Colon (tissue), 2 donors: ENCODE measurements around the gene GIMAP8.
"Not testable (repeated sequence)": the region's sequence is repeated elsewhere in the genome, so short reads cannot be mapped to it uniquely, and the experiment has no call there.

Experiments used
- FAIRE-seq: peaks from 2 replicates; lab custom pipeline; 2012; peaks lifted over from hg19 to GRCh38; lab: Jason Lieb, UNC
- donor health status: control.
- donor health status: control.

The GIMAP8 gene

DNA sequence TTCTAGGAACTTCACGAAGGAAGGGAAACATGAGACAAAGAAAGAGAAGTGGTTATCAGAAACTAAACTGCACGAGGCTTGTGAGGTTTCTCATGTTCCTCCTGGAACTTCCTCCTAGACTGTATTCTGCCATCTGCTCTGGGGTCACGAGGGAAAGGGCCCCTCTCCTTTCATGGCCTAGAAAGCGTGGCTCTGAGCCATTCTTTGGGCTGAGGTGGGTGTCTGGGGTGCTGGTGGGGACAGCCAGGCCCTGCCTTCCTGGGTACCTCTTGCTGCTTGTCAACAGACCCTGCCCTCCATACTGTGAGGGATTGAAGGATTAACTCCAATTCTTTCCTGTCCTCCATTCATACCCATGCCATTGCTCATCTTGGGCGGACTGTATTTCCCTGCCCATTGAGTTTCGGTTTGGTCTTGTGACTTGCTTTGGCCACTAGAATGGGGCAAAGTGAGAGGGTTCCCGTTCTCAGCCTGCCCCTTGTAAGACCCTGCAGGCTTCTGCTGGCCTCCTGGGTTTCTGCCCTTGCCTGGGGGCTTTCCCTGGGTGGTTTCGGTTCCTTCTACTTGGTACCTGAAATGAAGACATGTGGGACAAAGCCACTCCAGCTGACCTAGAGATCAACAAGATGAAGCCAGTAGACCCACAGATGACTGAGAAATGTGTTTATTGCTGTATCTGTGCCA is 14.9 kb upstream of the GIMAP8 start:
- no peak for FAIRE-seq

GRCh38 chr7:150439967-150440366 is 10.5 kb upstream of the GIMAP8 start:
- FAIRE-seq, result no peak

GRCh38 chr7:150441524-150441923 is 8.9 kb upstream of the GIMAP8 start:
- no peak for FAIRE-seq

GRCh38 chr7:150442811-150443210 is 7.6 kb upstream of the GIMAP8 start:
- FAIRE-seq, result no peak

DNA sequence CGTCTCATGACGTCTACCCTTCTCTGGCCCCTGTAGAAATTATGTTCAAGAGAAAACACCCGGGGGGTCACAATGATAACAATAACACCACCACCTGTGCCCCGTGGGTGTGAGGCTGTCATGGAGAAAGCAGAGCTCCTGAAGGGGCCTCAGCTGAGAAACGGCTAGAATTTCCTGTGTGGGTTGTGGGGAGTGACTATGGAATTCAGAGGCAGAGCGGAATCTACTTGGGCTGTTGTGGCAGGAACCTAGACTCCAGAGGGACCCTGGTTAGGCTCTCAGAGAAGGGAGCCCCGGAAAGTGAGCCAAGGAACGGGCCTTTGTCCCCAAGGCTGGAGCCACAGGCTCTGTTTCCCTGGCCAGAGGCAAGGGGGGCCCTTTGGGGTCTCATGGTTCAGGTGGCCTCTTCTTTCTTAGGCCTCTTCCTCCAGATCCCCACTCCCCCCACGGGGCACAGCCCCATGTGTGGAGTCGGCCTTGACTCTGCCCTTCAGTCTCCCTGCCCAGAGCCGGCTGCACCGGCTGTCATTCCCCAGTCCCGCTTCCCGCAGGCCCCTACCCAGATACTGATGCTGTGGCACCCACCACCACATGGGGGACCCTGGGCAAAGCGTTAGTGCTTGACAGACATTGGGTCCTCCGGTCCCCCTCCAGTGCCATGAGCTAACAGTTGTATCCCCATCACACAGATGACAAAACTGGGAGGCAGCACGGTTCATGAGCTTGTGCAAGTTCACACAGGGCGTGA is 6.5 kb upstream of the GIMAP8 start:
- no peak for FAIRE-seq

- no peak for FAIRE-seq
These were observed 5.6 kb upstream of the GIMAP8 start for GRCh38 chr7:150444674-150445365.

- FAIRE-seq, result no peak
These were observed 4.0 kb upstream of the GIMAP8 start for GRCh38 chr7:150446288-150446938.

DNA sequence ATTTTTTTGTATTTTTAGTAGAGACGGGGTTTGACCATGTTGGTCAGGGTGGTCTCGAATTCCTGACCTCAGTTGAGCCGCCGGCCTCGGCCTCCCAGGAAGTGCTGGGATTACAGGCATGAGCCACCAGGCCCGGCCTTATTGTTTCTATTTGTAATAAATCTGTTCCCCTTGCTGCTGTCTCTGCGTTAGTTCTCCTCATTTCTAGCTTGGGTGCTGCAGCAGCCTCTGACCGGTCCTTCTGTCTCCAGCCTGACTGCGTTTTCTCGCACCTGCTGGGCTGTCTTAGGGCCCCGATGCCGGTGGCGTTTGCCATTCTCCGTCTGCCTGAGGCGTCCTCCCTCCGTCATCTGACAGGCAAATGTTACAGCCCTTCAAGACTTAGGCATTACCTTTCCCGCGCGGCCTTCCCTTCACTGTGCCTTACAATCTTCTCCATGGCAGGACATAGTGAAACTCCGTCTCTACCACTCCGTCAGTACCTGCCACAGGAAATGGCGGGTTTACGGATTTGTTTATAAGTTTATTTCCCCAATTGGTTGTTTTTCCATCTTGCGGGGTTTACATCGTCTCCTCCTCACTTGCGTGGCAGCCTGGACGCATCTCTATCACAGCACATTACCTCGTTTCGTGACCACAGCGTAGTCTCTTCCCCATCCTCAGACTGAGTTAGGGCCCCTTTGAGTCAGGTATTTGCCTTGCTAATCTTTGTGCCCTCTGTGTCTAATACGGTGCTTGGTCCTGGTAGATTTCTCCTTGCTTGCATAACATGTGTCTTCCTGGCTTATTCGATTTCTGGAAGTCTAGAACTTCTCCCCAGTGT is 2.3 kb upstream of the GIMAP8 start:
- no peak for FAIRE-seq

DNA sequence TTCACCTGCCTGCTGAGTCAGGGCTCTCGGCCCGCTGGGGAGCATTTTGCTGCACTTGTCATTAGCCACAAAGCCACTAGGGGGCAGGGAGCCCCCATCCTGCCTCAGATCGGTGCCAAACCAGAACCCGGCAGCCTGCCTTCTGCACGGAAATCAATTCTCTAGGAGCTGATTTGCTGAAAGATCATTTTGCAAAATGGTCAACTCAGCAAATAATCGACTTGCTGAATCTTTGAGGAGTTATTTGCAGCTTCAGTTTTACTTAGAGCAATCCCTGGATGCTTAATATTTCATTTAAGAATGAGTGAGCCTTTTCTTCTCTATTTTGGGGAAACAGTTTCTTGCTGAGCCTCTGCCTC is 1.7 kb upstream of the GIMAP8 start:
- FAIRE-seq, result no peak

- FAIRE-seq, result no peak
These were observed 1.1 kb upstream of the GIMAP8 start for GRCh38 chr7:150449206-150449952.

GRCh38 chr7:150451097-150451793 is 815 bp downstream of the GIMAP8 start:
- FAIRE-seq, result no peak

GRCh38 chr7:150451833-150452461 is 1.5 kb downstream of the GIMAP8 start:
- no peak for FAIRE-seq

DNA sequence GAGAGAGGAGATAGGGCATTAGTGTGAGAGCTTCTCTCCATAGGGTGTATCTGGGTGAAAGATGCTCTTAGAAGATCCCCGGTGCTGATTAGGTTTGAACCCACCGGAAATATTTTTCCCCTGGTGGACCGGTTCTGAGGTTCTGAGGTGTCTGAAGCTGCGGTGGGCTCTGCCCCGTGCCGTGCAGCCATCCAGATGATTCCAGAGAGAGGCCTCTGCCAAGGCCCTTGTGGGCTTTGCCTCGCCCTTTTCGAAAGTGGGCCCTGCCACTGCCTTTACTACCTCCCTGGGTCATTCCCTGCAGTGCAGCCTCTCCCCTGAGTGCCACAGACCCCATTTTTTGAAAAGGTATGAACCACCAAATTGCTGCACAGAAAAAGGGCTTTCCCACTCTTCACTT is 2.8 kb downstream of the GIMAP8 start:
- FAIRE-seq, result no peak

DNA sequence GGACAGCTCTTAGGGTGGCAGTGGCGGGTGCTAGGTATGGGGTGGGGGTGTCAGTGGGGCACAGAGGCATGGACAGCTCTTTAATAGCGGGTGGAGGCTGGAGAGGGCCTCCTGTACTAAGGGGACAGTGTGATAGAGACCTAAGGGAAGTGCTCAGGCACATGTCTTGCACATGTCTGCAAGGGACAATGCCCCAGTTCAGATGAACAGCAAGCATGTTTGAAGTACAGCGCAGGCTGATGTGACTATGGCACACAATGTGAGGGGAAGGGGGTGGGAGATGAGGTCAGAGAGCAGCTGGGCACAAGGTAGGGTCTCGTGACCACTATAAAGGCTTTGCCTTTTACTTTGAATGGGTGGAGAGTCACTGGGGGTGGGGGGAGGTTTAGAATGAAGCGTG is 3.5 kb downstream of the GIMAP8 start:
- FAIRE-seq, result no peak

DNA sequence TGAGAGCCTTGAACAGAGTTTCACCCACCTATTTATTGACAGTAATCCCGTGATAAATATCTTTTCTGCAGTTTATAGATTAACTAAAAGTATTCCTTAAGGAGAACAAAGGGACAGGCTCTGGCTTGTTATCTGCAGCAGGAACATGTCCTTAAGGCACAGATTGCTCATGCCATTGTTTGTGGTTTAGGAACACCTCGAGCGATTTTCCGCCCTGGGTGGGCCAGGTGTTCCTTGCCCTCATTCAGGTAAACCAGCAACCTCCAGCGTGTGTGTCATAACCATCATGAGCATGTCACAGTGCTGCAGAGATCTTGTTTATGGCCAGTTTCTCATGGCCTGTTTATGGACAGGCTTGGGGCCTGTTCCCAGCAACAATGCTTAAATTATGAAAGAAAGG is 6.6 kb downstream of the GIMAP8 start:
- FAIRE-seq, result not testable (repeated sequence)

GRCh38 chr7:150458235-150458634 is 7.8 kb downstream of the GIMAP8 start:
- FAIRE-seq, result no peak

DNA sequence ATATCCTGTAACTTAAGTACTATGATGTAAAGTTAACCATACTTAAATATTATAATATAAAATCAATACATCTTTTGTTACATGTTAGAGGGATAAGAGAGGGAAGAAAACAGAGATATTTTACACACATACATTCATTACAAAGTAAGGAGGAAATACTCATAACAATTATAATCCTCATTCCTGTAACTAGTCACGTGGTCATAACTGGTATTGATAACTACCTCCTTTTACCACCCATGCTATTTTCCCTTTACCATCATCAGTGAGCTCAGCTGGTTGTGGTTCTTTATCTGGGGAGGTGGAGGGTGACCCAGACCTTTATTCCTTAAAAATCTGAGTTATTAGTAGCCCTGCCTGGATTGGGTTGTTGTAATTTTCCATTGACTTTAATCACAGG is 8.3 kb downstream of the GIMAP8 start:
- no peak for FAIRE-seq

- FAIRE-seq, result no peak
These were observed 11.1 kb downstream of the GIMAP8 start for GRCh38 chr7:150461520-150461919.

DNA sequence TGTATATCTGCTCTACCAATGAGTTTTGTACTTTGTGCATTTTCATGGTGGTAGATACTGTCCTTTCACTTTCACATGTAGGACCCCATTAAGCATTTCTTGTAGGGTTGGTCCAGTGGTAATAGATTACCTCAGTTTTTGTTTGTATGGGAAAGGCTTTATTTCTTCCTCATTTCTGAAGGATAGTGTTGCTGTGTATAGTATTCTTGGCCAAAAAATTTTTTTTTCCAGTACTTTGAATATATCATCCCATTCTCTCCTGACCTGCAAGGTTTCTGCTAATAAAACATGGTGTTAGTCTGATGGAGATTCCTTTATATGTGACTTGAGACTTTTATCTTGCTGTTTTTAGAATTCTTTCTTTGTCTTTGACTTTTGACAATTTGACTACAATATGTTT is 12.0 kb downstream of the GIMAP8 start:
- no peak for FAIRE-seq

DNA sequence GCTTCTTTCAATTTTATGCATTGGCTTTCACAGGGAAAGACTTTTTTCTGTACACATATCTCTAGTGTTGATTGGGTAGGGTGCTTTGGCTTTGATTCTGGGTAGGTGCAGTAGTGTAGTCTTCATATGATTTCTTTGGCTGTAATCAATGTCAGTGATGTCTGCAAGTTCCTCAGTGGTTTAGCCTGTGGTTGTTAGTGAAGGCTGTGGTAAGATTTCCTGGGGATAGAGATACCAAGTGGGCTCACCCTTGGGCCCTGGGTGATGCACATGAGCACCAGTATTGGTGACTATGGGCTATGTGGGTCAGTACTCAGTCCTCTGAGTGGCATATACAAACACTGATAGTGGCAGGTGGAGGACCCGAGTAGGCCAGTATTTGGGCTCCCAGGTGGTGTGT is 13.0 kb downstream of the GIMAP8 start:
- FAIRE-seq, result no peak
